Measurements from ENCODE around the gene SLC3A2.

DNA sequence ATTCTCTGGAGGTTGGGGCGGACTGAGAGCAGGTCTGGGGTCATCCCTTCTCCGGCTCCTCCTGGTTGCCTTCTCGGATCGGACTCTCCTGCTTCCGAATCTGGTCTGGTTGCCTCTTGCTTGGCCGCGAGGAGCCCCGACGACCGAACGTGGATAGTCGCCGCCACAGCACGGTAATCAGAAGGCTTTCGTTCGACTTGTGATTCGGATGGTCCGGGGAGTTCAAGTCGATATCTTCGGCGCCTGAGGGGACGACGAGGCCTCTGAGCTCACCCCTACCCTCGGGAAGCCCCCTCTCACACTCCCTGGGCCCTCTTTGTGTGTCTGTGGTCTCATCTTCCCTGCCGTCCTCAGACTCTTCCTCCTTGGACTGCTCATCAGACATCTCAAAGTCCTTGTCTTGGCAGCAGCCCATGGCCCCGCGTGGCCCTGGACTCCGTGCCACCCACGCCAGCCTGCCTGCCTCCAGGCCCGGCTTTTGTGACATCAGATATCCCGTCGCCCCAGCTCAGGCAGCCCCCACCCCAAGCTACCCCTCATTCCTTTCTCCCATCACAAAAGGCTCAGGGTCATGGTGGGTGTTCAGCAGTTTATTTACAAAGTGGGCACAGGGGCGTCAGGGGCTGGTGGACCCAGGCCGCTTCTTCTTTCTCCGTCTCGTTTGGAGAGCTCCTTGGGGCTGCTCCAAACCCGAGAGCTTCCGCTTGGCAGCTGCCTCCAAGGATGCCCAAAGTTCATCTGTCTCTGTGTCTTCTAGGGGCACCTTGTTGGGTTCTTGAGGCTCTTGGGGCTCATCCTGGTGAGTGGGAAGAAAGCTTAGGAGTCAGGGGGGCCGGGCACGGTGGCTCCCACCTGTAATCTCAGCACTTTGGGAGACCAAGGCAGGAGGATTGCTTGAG is 48.1 kb upstream of the SLC3A2 start, which contains the start of gene TEX54:
- TF ChIP-seq TAF1 (IDR thresholded peaks at IDR 0.05; ENCODE audit: borderline replicate concordance, insufficient read depth, low read length) (no peak), POLR2AphosphoS5 (IDR thresholded peaks at IDR 0.05; ENCODE audit: low read depth, low read length) (no peak; the same call in 1 of the 2 replicates), SIN3A (IDR thresholded peaks at IDR 0.05; ENCODE audit: borderline replicate concordance, insufficient read depth, low read length) (no peak; the same call in 1 of the 2 replicates), FOXP2 (optimal IDR thresholded peaks at IDR 0.05; ENCODE audit: borderline replicate concordance, extremely low read depth, extremely low read length, insufficient read depth) (no peak)
- TF ChIP-seq, protein P1, sequence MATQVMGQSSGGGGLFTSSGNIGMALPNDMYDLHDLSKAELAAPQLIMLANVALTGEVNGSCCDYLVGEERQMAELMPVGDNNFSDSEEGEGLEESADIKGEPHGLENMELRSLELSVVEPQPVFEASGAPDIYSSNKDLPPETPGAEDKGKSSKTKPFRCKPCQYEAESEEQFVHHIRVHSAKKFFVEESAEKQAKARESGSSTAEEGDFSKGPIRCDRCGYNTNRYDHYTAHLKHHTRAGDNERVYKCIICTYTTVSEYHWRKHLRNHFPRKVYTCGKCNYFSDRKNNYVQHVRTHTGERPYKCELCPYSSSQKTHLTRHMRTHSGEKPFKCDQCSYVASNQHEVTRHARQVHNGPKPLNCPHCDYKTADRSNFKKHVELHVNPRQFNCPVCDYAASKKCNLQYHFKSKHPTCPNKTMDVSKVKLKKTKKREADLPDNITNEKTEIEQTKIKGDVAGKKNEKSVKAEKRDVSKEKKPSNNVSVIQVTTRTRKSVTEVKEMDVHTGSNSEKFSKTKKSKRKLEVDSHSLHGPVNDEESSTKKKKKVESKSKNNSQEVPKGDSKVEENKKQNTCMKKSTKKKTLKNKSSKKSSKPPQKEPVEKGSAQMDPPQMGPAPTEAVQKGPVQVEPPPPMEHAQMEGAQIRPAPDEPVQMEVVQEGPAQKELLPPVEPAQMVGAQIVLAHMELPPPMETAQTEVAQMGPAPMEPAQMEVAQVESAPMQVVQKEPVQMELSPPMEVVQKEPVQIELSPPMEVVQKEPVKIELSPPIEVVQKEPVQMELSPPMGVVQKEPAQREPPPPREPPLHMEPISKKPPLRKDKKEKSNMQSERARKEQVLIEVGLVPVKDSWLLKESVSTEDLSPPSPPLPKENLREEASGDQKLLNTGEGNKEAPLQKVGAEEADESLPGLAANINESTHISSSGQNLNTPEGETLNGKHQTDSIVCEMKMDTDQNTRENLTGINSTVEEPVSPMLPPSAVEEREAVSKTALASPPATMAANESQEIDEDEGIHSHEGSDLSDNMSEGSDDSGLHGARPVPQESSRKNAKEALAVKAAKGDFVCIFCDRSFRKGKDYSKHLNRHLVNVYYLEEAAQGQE (IDR thresholded peaks at IDR 0.05; ENCODE audit: insufficient read depth in 1 of 2, low read depth in 2 of 2, low read length in 2 of 2), result no peak
